ENCODE measurements around the gene MSH4.
"Not testable (repeated sequence)": the region's sequence is repeated elsewhere in the genome, so short reads cannot be mapped to it uniquely, and the experiment has no call there.

Gene MSH4

DNA sequence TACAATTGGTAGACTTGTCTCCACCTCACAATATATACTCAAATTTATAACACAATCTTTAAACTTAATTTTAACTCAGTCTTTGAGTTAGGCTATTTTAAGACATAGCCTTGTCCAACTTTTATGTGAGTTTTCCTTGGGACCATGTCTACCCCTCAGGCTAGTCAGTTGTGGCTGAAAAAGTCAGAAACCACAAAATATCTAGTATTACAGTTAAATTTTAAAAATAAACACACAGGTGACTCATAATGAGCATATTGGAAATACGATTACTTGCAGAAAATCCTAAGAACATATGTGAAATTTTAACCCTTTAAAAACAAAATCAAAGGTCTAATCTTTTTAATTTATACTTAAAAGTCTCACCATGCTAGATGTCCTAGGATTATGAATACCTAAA is 140.4 kb downstream of the MSH4 start:
- DNase-seq (ENCODE audit: low read depth) = no peak

DNA sequence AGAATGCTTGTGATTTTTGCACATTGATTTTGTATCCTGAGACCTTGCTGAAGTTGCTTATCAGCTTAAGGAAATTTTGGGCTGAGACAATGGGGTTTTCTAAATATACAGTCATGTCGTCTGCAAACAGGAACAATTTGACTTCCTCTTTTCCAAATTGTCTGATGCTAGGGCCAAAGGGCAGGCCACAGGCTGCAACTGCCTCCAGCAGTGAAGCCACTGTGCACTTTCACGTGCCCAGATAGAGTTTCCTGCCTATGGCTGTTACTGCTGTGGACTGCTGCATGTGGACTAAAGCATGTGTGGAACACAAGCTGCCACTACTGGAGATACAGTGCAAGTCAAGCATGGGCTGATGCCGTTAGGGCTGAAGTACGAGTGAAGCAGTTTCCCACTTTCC is 146.4 kb downstream of the MSH4 start:
- not testable (repeated sequence) for DNase-seq (ENCODE audit: low read depth)

DNA sequence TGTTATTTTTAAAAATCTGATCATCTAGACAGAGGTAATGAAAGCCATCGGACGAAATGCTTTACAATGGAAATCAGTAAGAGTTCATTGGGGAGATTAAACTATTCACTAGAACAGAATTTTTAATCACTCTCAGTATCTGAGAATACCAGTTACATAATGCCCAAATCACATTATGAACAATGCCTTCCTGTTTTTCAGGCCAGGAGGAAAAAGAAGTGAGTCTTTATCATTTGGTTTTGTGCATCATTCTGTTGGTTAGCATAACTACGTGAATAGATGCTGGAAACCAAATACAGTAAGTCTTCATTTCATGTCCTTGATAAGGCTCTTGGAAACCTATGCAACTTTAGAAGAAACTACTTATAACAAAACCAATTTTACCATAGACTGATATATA is 153.5 kb downstream of the MSH4 start:
- DNase-seq (ENCODE audit: low read depth) = no peak

DNA sequence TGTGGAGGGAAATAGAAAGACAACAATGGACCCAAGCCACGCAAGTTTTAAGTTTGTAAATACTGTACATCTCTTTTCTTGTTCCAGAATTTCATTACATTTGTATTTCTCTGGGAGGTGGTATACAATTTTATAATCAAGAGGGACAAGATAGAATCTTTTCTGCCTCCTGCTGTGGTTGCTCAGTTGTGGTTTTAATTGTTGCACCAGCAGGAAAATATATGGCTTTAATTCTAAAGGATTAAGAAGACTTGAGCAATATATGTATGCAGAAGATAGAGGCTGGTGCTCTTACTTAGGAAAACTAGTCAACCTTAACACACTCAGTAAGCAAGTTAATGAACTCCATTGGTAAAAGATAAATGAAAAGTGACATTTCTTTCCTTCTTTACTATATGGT is 155.3 kb downstream of the MSH4 start:
- no peak for DNase-seq (ENCODE audit: low read depth)

DNA sequence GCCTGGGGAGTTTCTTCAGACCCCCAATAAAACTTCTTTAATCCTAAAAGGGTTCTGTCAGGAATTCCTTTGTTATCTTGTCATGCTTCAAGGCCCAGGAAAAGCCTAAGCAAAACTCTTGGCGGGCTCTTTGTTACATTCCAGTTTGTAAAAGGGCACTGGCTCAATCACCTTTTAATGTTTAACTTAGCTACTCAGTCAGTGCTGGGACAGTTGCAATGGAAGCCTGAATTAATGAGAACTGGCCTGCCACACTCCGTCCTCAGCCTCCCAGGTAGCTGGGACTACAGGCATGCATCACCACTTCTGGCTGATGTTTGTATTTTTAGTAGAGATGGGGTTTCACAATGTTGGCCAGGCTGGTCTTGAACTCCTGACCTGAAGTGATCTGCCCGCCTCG is 156.8 kb downstream of the MSH4 start:
- no peak for DNase-seq (ENCODE audit: low read depth)

DNA sequence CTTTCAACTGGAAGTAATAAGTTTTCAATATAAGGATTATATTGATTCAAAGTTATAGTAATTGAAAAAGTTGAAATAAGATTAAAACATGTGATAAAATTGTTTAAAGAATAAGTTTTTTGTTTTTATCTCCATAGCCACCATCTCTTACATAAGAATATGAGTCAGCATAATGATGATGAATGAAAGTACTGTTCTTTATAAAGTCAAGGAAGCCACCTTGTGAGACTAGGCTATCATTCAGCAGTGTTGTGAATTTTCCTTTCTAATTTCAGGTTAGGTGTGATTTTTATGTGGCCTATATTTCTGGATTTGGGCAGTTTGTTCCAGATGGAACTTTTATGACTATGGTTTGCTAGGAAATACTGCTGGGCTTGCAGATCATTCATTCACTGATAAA is 157.9 kb downstream of the MSH4 start:
- no peak for DNase-seq (ENCODE audit: low read depth)
